Lower leg skin (tissue), 3 donors: ENCODE results near the gene EPHA10.

Experiments
- CTCF ChIP-seq, 3 donors: fragments of 450-650 bp; IDR thresholded peaks; one replicate each; pipeline ENCODE4 v1.5.1; 2016; ENCODE audit warnings: antibody characterized with exemption in 3 of 3, mild to moderate bottlenecking in 3 of 3, moderate library complexity in 2 of 3
- POLR2A ChIP-seq, 2 donors: fragments of 450-650 bp; IDR thresholded peaks; one replicate each; pipeline ENCODE4 v1.6.1; 2016 to 2017; ENCODE audit warnings: antibody characterized with exemption in 2 of 2, mild to moderate bottlenecking in 1 of 2, moderate library complexity in 1 of 2

DNA sequence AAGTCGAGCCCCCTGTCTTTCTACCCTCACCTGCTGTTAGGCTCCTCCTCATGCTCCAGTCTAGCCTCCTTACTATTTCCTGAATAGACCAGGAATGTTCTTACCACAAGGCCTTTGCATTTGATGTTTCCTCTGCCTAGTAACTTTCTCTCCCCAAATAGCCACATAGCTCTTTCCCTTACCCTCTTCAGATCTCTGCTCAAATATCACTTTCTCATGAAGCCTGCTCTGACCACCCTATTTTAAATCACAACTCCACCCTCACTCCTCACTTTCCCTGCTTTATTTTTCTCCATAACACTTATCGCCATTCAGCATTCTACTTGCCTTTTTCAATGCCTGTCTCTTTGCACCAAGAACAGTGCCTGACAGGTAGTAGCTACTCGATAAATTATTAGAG lies 79.2 kb downstream of the EPHA10 start:
- TF ChIP-seq CTCF (IDR thresholded peaks at IDR 0.05), result no peak
- no peak for TF ChIP-seq POLR2A (IDR thresholded peaks at IDR 0.05)
